ENCODE measurements around the gene PSMC6. TPM values are rescaled to one million over a fixed set of nuclear protein-coding genes. Genes with fewer than 3 reads are reported as not detected.
A peak's percentile ranks its signal among the peaks of the same experiment; 100 is the strongest.

PSMC6 gene
- total and polyA plus RNA-seq, 11 donors, result 74.3 to 141 (median 84.4) TPM

GRCh38 chr14:52729925-52730708 lies 23.1 kb downstream of the PSMC6 start, which contains the start of gene STYX:
Gene STYX (plus strand): TSS chr14:52730166. CDS start chr14:52730475, 309 bp downstream.
- Histone ChIP-seq H3K27me3 (no peaks in the 10 kb centered on the region), H3K4me3 (peak within 1 kb of the TSS; percentile 69 to 99 (median 94)), H3K9me3 (no peaks in the 10 kb centered on the region), H3K36me3 (peaks cover 0 to 50% (median 41%) of the 10 kb centered on the region in 9 donors), H3K27ac (peak within 1 kb of the TSS; percentile 64 to 94 (median 88)), H3K4me1 (peaks cover 0 to 19% (median 7%) of the 10 kb centered on the region in 12 donors)
- DNase-seq (peak; percentile 98 to 100 (median 99)), ATAC-seq (peak; percentile 99)
- intact Hi-C loops (cut with DNase I), result loop anchor here in 2 of 10 donors (2.0 kb wide), 1 partner anchor 23 kb away; the partner anchor contains the start of gene PSMC6 (in 2 of the 2)
- TF ChIP-seq CTCF (IDR thresholded peaks at IDR 0.05), result peak in 7 of 12 donors; percentile 16 to 57 (median 20)
- TF ChIP-seq POLR2A (IDR thresholded peaks at IDR 0.05), result peak; percentile 53 to 94
- 0 to 1% (median 1%) methylated on average over 19 to 72 of the region's 72 CpGs for WGBS, 4 donors

- 0 to 2% (median 0%) methylated on average over 11 of the region's 11 CpGs for WGBS, 4 donors
- Histone ChIP-seq H3K27me3 (no peaks in the 10 kb centered on the region), H3K36me3 (peaks cover 0 to 44% (median 35%) of the 10 kb centered on the region in 9 donors), H3K27ac (peak overlapping the region; percentile 64 to 94 (median 88)), H3K9me3 (no peaks in the 10 kb centered on the region), H3K4me1 (peaks cover 0 to 25% (median 8%) of the 10 kb centered on the region in 12 donors), H3K4me3 (peak overlapping the region; percentile 69 to 99 (median 94))
- intact Hi-C loops (cut with DNase I), result no loop called here
- DNase-seq (no peak), ATAC-seq (no peak)
- TF ChIP-seq CTCF (IDR thresholded peaks at IDR 0.05) (no peak), POLR2A (IDR thresholded peaks at IDR 0.05) (no peak)
Measured at GRCh38 chr14:52730709-52731111, 23.7 kb downstream of the PSMC6 start.

GRCh38 chr14:52733824-52734223 lies 26.8 kb downstream of the PSMC6 start:
- peaks cover 0 to 13% (median 5%) of the 10 kb centered on the region in 9 donors for H3K36me3 ChIP-seq
- H3K4me1 ChIP-seq, result peaks cover 0 to 36% (median 16%) of the 10 kb centered on the region in 12 donors
- TF ChIP-seq CTCF (IDR thresholded peaks at IDR 0.05), result no peak
- TF ChIP-seq POLR2A (IDR thresholded peaks at IDR 0.05), result no peak
- H3K27ac ChIP-seq, result no peak overlapping the region
- H3K4me3 ChIP-seq, result no peak overlapping the region
- H3K9me3 ChIP-seq, result no peaks in the 10 kb centered on the region
- ATAC-seq, result no peak
- no peak for DNase-seq
- 94 to 98% (median 96%) methylated on average over 9 of the region's 9 CpGs for WGBS, 4 donors
- H3K27me3 ChIP-seq, result no peaks in the 10 kb centered on the region
- intact Hi-C loops (cut with DNase I), result no loop called here

GRCh38 chr14:52735921-52736489 lies 29.0 kb downstream of the PSMC6 start:
- TF ChIP-seq CTCF (IDR thresholded peaks at IDR 0.05) (no peak), POLR2A (IDR thresholded peaks at IDR 0.05) (no peak)
- no peak for ATAC-seq
- DNase-seq, result no peak
- Histone ChIP-seq H3K27ac (no peak overlapping the region), H3K9me3 (no peaks in the 10 kb centered on the region), H3K4me1 (peaks cover 0 to 35% (median 13%) of the 10 kb centered on the region in 12 donors), H3K36me3 (peaks cover 0 to 19% (median 5%) of the 10 kb centered on the region in 9 donors), H3K27me3 (no peaks in the 10 kb centered on the region), H3K4me3 (no peak overlapping the region)
- intact Hi-C loops (cut with DNase I), result no loop called here
- WGBS, 4 donors, result 26 to 56% (median 51%) methylated on average over 1 of the region's 1 CpG

Measured in heart left ventricle (tissue), 16 donors.